CD8-positive, alpha-beta memory T cell (primary cell): ENCODE measurements around the gene IFTAP. TPM values are rescaled to one million over a fixed set of nuclear protein-coding genes. Genes with fewer than 3 reads are reported as not detected.

ENCODE experiments used
- CTCF ChIA-PET: fragments of 350-600 bp; sonication (Branson Sonifier 250); formaldehyde crosslinking; loops from one replicate; lab custom pipeline; 2021; ENCODE audit warnings: antibody characterized with exemption; lab: Charles Lee
- POLR2A ChIA-PET: fragments of 350-600 bp; sonication (Branson Sonifier 250); formaldehyde crosslinking; loops from one replicate; lab custom pipeline; 2021; ENCODE audit warnings: antibody characterized with exemption; lab: Charles Lee
- DNase-seq, 5 donors: peaks; one replicate each; pipeline versions ENCODE4 v3.0.0 to v3.0.0-alpha.2; 2020 to 2022; ENCODE audit warnings: mixed read lengths in 1 of 5
- H3K27ac ChIP-seq: one replicate; pipeline ENCODE4 v1.7.0; 2013; ENCODE audit warnings: low read depth, mild to moderate bottlenecking, low read length, moderate library complexity
- H3K27me3 ChIP-seq: 2 replicates; pipeline ENCODE4 v1.7.0; 2013; ENCODE audit warnings: low read length, mild to moderate bottlenecking; ENCODE audit not compliant: insufficient read depth, poor library complexity, severe bottlenecking
- H3K36me3 ChIP-seq: 2 replicates; pipeline ENCODE4 v1.7.0; 2013; ENCODE audit warnings: mild to moderate bottlenecking, low read length, moderate library complexity; ENCODE audit not compliant: insufficient read depth
- H3K4me1 ChIP-seq: 2 replicates; pipeline ENCODE4 v1.7.0; 2013; ENCODE audit warnings: mild to moderate bottlenecking, low read length, moderate library complexity; ENCODE audit not compliant: insufficient read depth
- H3K4me3 ChIP-seq: 2 replicates; pipeline ENCODE4 v1.7.0; 2013; ENCODE audit warnings: mild to moderate bottlenecking, low read length
- H3K9me3 ChIP-seq: 2 replicates; pipeline ENCODE4 v1.7.0; 2013; ENCODE audit warnings: mild to moderate bottlenecking, low read length
- H3K27ac Mint-ChIP-seq, 8 donors: one replicate each; pipeline ENCODE4 v1.8.0; 2020 to 2021; ENCODE audit warnings: mixed read lengths in 8 of 8, mild to moderate bottlenecking in 6 of 8, inconsistent platforms in 3 of 8, moderate library complexity in 3 of 8
- H3K27me3 Mint-ChIP-seq, 2 donors: one replicate each; pipeline ENCODE4 v1.8.0; 2020 to 2021; ENCODE audit warnings: mixed read lengths in 2 of 2, mild to moderate bottlenecking in 1 of 2, moderate library complexity in 1 of 2
- H3K36me3 Mint-ChIP-seq, 3 donors: one replicate each; pipeline ENCODE4 v1.8.0; 2020 to 2021; ENCODE audit warnings: mixed read lengths in 3 of 3, inconsistent platforms in 1 of 3, mild to moderate bottlenecking in 1 of 3
- H3K4me1 Mint-ChIP-seq, 3 donors: one replicate each; pipeline ENCODE4 v1.8.0; 2020 to 2021; ENCODE audit warnings: mixed read lengths in 3 of 3, inconsistent platforms in 1 of 3, mild to moderate bottlenecking in 1 of 3
- H3K4me3 Mint-ChIP-seq, 7 donors: one replicate each; pipeline ENCODE4 v1.8.0; 2020 to 2021; ENCODE audit warnings: mixed read lengths in 7 of 7, mild to moderate bottlenecking in 6 of 7, moderate library complexity in 4 of 7, inconsistent platforms in 2 of 7
- H3K9me3 Mint-ChIP-seq, 5 donors: one replicate each; pipeline ENCODE4 v1.8.0; 2020 to 2022; ENCODE audit warnings: mixed read lengths in 5 of 5, mild to moderate bottlenecking in 3 of 5, moderate library complexity in 2 of 5, inconsistent platforms in 1 of 5
- polyA plus RNA-seq: library from polyadenylated mRNA; unstranded; fragments of 300-500 nt; fragmentation: Illumina TruSeq; gene quantifications from one replicate; pipeline ENCODE4 v1.2.3, GENCODE V29; 2021
- total RNA-seq, 2 experiments: library from RNA; stranded (reverse); gene quantifications; one replicate each; pipeline ENCODE4 v1.2.3, GENCODE V29; 2021

Gene IFTAP
- total and polyA plus RNA-seq, 3 experiments from 2014 or later: 4.1 to 6.0 (median 5.7) TPM

DNA sequence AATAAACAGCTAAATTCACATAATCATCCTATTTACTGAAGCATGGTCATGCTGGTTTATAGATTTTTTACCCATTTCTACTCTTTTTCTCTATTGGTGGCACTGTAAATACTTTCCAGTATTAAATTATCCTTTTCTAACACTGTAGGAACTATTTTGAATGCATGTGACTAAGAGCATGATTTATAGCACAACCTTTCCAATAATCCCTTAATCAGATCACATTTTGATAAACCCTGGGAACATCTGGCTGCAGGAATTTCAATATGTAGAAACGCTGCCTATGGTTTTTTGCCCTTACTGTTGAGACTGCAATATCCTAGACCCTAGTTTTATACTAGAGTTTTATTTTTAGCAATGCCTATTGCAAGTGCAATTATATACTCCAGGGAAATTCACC lies 15.8 kb upstream of the IFTAP start:
- Histone ChIP-seq H3K4me1 (no peaks in the 10 kb centered on the region), H3K9me3 (no peaks in the 10 kb centered on the region), H3K27me3 (no peaks in the 10 kb centered on the region), H3K27ac (no peak overlapping the region), H3K36me3 (no peaks in the 10 kb centered on the region), H3K4me3 (no peak overlapping the region)
- no peaks in the 10 kb centered on the region for H3K4me1 Mint-ChIP-seq
- DNase-seq: no peak
- ChIA-PET POLR2A (no interaction called here), CTCF (no interaction called here)
- peaks cover 0 to 8% (median 5%) of the 10 kb centered on the region in 5 donors for H3K9me3 Mint-ChIP-seq
- H3K27me3 Mint-ChIP-seq: peaks cover 18 to 28% of the 10 kb centered on the region in 2 donors
- no peak overlapping the region for H3K27ac Mint-ChIP-seq
- H3K4me3 Mint-ChIP-seq: no peak overlapping the region
- H3K36me3 Mint-ChIP-seq: peaks cover 1 to 16% (median 6%) of the 10 kb centered on the region in 3 donors

DNA sequence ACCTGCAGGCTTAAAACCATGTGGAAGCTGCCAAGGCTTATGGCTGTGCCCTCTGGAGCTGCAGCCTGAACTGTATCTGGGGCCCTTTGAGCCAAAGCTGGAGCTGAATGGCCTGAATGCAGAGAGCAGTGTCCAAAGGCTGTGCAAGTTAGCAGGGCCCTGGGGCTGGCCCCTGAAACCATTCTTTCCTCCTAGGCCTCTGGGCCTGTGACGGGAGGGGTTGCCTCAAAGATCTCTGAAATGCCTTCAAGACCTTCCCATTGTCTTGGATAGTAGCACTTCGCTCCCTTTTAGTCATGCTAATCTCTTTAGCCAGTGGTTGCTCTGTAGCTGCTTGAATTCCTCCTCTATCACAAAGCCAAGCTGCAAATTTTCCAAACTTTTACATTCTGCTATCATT lies 12.8 kb upstream of the IFTAP start:
- H3K4me3 Mint-ChIP-seq: no peak overlapping the region
- Histone ChIP-seq H3K4me1 (no peaks in the 10 kb centered on the region), H3K27me3 (no peaks in the 10 kb centered on the region), H3K27ac (no peak overlapping the region), H3K9me3 (no peaks in the 10 kb centered on the region), H3K4me3 (no peak overlapping the region), H3K36me3 (no peaks in the 10 kb centered on the region)
- no peak overlapping the region for H3K27ac Mint-ChIP-seq
- peaks cover 0 to 8% (median 0%) of the 10 kb centered on the region in 3 donors for H3K36me3 Mint-ChIP-seq
- POLR2A ChIA-PET: no interaction called here
- peaks cover 10 to 17% of the 10 kb centered on the region in 2 donors for H3K27me3 Mint-ChIP-seq
- DNase-seq: no peak
- H3K9me3 Mint-ChIP-seq: peaks cover 0 to 9% (median 5%) of the 10 kb centered on the region in 5 donors
- H3K4me1 Mint-ChIP-seq: no peaks in the 10 kb centered on the region
- CTCF ChIA-PET: interaction anchor here (1.8 kb wide), 1 partner anchor 71 kb away, joined by 5 read pairs; the partner anchor contains the start of gene TRAF6

DNA sequence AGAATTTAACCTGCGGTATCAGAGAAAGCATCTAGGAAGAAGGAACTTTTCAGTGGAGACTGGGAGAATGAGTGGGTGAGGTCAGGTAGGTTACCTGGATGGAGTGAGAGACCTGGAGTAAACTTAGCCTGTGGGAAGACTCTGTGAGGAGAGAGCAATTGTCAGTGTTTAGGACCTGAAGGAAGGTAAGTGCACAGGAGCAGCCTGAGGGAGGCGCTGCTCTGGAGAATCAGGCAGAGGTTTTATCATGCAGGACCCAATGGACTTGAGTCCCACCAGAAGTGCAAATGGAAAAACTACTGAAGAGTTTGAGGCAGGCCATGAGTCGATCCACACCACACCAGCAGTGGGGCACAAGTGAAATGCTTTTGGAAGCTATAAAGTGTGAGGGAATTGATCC lies 10.6 kb upstream of the IFTAP start:
- H3K36me3 Mint-ChIP-seq: peaks cover 0 to 8% (median 0%) of the 10 kb centered on the region in 3 donors
- H3K9me3 Mint-ChIP-seq: peaks cover 0 to 9% (median 5%) of the 10 kb centered on the region in 5 donors
- H3K27ac Mint-ChIP-seq: no peak overlapping the region
- H3K36me3 ChIP-seq: no peaks in the 10 kb centered on the region
- H3K27ac ChIP-seq: no peak overlapping the region
- ChIA-PET POLR2A (no interaction called here), CTCF (no interaction called here)
- H3K4me3 Mint-ChIP-seq: no peak overlapping the region
- no peaks in the 10 kb centered on the region for H3K27me3 ChIP-seq
- no peak overlapping the region for H3K4me3 ChIP-seq
- no peak for DNase-seq
- H3K4me1 ChIP-seq: no peaks in the 10 kb centered on the region
- H3K9me3 ChIP-seq: no peaks in the 10 kb centered on the region
- H3K4me1 Mint-ChIP-seq: no peaks in the 10 kb centered on the region
- peaks cover 10 to 27% of the 10 kb centered on the region in 2 donors for H3K27me3 Mint-ChIP-seq

DNA sequence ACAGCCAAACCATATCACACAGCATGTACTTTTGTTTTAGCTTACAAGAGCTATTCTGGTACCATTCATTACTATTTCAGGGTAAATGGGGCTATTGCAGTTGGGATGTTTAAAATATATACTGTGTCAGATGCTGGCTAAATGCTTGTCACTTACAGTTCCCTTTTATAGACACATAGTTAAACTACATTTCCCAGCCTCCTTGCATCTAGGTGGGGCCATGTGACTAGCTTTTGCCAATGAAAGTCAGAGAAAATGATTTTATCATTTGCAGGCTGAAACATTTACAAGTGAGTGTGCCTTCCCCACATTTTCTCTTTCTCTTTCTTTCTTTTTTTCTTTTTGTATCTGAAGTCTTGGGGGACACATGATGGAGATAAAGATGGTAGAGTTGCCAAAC lies 7.8 kb upstream of the IFTAP start:
- H3K27me3 ChIP-seq: peaks cover 5% of the 10 kb centered on the region
- Mint-ChIP-seq H3K4me1 (no peaks in the 10 kb centered on the region), H3K27ac (no peak overlapping the region), H3K27me3 (peaks cover 13 to 48% of the 10 kb centered on the region in 2 donors), H3K4me3 (no peak overlapping the region), H3K9me3 (peaks cover 0 to 7% (median 4%) of the 10 kb centered on the region in 5 donors), H3K36me3 (peaks cover 0 to 8% (median 0%) of the 10 kb centered on the region in 3 donors)
- no peaks in the 10 kb centered on the region for H3K9me3 ChIP-seq
- no peak for DNase-seq
- ChIA-PET POLR2A (no interaction called here), CTCF (no interaction called here)
- no peak overlapping the region for H3K27ac ChIP-seq
- no peaks in the 10 kb centered on the region for H3K36me3 ChIP-seq
- no peak overlapping the region for H3K4me3 ChIP-seq
- no peaks in the 10 kb centered on the region for H3K4me1 ChIP-seq

DNA sequence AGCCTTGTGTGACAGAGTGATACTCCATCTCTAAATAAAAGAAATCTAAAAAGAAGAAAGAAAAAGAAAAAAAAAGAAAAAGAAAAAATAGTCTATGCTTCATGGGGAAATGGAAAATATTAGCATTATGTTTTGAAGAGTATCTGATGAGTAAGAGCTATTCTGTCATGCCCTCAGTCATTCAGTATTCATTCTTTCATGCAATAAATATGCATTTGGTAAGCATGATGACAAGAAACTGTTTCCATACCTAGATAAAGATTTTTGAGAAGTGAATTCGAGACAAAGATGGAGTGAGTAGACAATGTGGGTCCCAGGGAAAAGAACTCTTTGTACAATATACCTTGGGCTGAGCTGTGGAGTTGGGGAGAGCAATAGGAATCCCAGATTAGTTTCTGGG lies 6.2 kb upstream of the IFTAP start:
- ChIA-PET POLR2A (no interaction called here), CTCF (no interaction called here)
- DNase-seq: no peak
- Histone ChIP-seq H3K4me3 (no peak overlapping the region), H3K4me1 (no peaks in the 10 kb centered on the region), H3K36me3 (no peaks in the 10 kb centered on the region), H3K27ac (no peak overlapping the region), H3K27me3 (peaks cover 5% of the 10 kb centered on the region), H3K9me3 (no peaks in the 10 kb centered on the region)
- no peak overlapping the region for H3K4me3 Mint-ChIP-seq
- no peak overlapping the region for H3K27ac Mint-ChIP-seq
- H3K36me3 Mint-ChIP-seq: no peaks in the 10 kb centered on the region
- H3K9me3 Mint-ChIP-seq: peaks cover 0 to 3% (median 0%) of the 10 kb centered on the region in 5 donors
- peaks cover 13 to 50% of the 10 kb centered on the region in 2 donors for H3K27me3 Mint-ChIP-seq
- H3K4me1 Mint-ChIP-seq: no peaks in the 10 kb centered on the region

DNA sequence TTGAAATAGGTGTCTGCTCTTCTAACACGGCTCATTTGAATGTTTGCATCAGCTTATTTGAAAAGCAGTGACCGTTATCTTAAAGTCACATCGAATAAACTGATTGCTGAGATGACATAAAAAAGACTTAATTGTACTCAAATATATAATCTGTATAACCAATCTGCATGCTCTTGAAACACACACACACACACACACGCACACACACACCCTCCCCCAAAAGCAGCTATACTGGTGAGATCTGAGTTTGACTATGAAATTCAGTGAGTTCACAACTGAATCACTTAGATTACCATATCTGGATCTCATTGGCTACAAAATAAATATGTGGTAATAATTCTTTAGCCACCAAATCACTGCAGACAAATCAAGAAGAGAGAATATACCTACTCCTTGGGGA lies 3.8 kb upstream of the IFTAP start:
- no peak overlapping the region for H3K4me3 ChIP-seq
- H3K9me3 ChIP-seq: no peaks in the 10 kb centered on the region
- H3K27ac ChIP-seq: no peak overlapping the region
- peaks cover 20% of the 10 kb centered on the region for H3K27me3 ChIP-seq
- no peak overlapping the region for H3K27ac Mint-ChIP-seq
- POLR2A ChIA-PET: no interaction called here
- DNase-seq: no peak
- H3K36me3 Mint-ChIP-seq: peaks cover 0 to 2% (median 0%) of the 10 kb centered on the region in 3 donors
- H3K36me3 ChIP-seq: no peaks in the 10 kb centered on the region
- CTCF ChIA-PET: no interaction called here
- peaks cover 25 to 70% of the 10 kb centered on the region in 2 donors for H3K27me3 Mint-ChIP-seq
- H3K4me1 ChIP-seq: no peaks in the 10 kb centered on the region
- no peak overlapping the region for H3K4me3 Mint-ChIP-seq
- H3K4me1 Mint-ChIP-seq: peaks cover 6 to 14% (median 10%) of the 10 kb centered on the region in 3 donors
- H3K9me3 Mint-ChIP-seq: no peaks in the 10 kb centered on the region

DNA sequence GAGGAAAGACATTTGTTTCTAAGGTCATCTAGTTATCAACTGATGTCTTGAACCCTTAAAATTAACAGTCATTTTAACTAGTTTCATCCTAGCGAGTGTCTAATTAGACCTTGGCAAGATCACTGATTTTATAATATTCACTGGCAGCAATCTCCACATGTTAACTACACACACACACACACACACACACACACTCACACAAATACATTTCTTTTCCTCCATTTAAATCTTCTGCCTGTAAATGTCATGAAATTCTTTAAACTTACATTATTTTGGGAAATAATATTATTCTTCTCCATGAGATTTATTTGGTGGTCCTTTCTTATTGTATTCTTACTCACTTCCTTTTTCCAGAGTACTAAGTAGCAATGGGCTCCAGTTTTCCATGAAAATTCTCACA lies 2.9 kb upstream of the IFTAP start:
- H3K36me3 ChIP-seq: no peaks in the 10 kb centered on the region
- H3K27ac ChIP-seq: no peak overlapping the region
- H3K27me3 ChIP-seq: peaks cover 22% of the 10 kb centered on the region
- Mint-ChIP-seq H3K4me3 (no peak overlapping the region), H3K4me1 (peaks cover 6 to 14% (median 10%) of the 10 kb centered on the region in 3 donors), H3K36me3 (peaks cover 0 to 2% (median 0%) of the 10 kb centered on the region in 3 donors), H3K27ac (no peak overlapping the region), H3K9me3 (no peaks in the 10 kb centered on the region), H3K27me3 (peaks cover 22 to 77% of the 10 kb centered on the region in 2 donors)
- no peaks in the 10 kb centered on the region for H3K9me3 ChIP-seq
- no peak overlapping the region for H3K4me3 ChIP-seq
- ChIA-PET CTCF (no interaction called here), POLR2A (no interaction called here)
- H3K4me1 ChIP-seq: no peaks in the 10 kb centered on the region
- DNase-seq: no peak

DNA sequence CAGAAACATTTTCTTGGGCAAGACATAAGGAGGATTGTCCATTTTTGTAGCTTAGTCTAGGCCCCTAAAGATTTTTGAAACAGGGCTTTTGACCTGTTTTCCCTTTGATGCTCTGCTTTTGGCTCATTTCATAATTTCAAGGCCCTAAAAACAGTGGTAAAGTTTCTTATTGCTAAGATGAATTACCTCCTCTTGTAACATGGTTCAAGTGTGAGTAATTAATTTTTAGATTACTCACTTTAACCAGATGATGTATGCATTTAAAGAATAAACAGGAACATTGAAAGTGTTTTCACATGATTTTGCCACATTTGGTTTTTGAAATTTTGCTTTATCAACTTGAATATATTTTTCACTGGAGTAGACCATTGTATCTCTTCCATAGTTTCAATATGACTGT lies 2.6 kb downstream of the IFTAP start:
- Mint-ChIP-seq H3K27ac (no peak overlapping the region), H3K4me1 (peaks cover 6 to 14% (median 10%) of the 10 kb centered on the region in 3 donors), H3K9me3 (no peaks in the 10 kb centered on the region), H3K4me3 (no peak overlapping the region), H3K36me3 (peaks cover 0 to 2% (median 0%) of the 10 kb centered on the region in 3 donors), H3K27me3 (peaks cover 19 to 54% of the 10 kb centered on the region in 2 donors)
- Histone ChIP-seq H3K4me3 (no peak overlapping the region), H3K27me3 (peaks cover 17% of the 10 kb centered on the region), H3K4me1 (no peaks in the 10 kb centered on the region), H3K36me3 (no peaks in the 10 kb centered on the region), H3K9me3 (no peaks in the 10 kb centered on the region), H3K27ac (no peak overlapping the region)
- POLR2A ChIA-PET: no interaction called here
- no peak for DNase-seq
- CTCF ChIA-PET: no interaction called here
